GM18858 (cell line): ENCODE data around the gene SLC43A3.
"Not testable (repeated sequence)": the region's sequence is repeated elsewhere in the genome, so short reads cannot be mapped to it uniquely, and the experiment has no call there.

Source experiments
- ATAC-seq: cut with Tn5 transposase; IDR thresholded peaks from one replicate; pipeline ENCODE4 v1.9.1; 2021; ENCODE audit not compliant: unreplicated experiment

Gene SLC43A3

DNA sequence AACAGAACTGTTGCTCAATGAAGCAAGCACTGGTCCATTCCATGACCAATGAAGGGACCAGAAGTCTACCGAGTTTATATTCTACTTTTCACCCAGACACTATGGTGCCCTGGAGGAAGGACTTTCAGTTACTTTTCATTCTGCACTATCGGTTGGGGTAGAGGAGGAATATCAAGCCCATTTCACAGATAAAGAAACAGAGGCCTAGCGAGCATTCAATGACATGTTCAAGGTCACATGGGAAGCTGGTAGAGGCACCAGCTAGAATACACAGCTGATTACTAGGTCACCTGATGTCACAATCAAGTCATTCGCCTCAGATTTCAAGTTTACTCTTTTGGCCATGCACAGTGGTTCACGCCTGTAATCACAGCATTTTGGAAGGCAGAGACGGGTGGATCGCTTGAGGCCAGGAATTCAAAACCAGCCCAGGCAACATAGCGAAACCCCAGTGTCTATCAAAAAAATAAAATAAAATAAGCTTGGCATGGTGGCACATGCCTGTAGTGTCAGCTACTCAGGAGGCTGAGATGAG lies 18.9 kb downstream of the SLC43A3 start:
- ATAC-seq, result no peak

DNA sequence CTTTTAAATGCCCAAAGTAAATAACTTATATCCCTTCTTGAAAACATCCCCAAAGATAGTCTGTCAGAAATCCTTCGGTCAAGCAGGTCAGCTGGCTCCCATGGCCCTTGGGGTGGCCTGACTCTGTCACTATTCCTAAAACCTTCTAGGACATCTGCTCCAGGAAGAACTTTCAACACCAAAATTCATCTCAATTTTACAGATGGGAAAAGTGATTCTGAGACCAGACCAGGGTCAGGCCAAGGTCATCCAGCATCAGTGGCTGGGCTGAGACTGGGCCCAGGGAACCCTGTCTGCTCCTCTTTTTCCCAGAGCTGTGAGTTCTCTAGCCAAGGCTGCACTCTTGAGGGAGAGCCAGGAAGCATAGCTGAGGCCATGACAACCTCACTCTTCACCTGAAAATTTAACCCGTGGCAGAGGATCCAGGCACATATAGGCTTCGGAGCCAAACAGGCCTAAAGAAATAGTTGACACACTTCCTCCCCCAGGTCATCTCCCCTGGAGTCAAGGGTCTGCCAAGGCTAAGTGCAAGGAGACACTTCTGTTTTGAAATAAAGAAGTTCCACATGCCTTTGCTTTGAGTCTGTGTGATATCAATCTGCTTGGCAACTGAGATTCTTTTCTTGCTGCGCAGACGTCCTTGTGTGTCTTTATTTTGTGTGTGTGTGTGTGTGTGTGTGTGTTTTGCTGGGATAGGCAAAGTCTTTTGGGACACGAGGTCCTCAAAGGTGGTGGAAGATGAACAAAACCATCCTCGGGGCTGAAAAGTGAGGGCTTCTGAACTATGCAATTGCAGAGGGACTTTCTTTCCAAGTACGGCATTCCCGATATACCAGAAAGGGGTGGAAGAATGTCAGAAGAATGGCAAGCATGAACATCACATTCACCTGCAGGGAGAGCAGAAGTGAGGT lies 19.7 kb downstream of the SLC43A3 start:
- ATAC-seq, result no peak

DNA sequence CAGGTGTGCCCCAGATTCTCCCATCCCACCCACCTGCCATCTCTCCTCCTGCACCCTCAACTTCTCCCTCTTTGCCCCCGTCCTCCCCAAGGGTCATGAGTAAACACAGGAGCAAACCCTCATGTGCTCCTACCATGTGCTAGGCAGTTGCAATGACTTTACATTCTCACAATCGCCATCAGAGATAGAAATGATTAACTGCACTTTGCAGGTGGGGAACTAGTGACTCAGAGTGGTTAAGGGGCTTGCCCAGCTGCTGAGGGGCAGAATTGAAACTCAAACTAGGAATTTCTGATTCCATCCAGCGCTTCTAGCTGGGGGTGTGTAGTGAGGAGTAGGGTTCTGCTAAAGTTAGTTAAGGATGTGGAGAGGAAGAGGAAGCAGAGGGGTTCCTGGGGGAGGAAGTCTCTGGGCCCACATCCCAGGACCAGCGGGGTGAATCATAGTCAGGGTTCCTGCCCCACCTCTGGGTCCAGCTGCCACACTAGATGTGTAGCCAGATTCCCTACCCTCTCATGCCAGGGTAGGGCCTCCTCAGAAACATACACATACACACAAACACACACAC lies 20.5 kb downstream of the SLC43A3 start:
- peak; percentile 89 for ATAC-seq

DNA sequence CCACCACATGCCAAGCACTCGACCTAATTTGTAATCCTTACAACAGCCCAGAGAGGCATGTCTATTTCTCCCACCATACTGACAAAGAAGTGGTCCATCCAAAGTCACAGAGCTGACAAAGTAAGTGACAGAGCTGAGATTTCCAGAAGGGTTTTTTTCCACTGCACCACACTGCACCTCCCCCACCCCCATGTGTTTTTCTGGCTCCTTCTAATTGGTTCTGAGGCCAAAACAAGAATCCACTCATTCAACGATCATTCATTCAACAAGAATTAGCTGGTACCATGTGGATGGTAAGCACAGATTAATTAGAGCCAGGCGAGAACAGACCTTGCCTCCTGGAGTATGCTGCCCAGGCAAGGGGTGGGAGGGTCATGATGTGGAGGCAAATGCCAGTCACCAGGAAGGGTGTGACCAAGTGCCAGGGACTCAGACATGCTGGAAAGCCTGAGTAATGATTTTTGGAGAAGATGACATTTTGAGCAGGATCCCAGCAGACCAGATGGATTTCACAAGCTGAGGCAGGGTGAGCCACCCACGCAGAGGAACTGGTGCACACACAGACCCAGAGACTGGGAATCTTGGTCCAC lies 21.6 kb downstream of the SLC43A3 start:
- ATAC-seq, result no peak

DNA sequence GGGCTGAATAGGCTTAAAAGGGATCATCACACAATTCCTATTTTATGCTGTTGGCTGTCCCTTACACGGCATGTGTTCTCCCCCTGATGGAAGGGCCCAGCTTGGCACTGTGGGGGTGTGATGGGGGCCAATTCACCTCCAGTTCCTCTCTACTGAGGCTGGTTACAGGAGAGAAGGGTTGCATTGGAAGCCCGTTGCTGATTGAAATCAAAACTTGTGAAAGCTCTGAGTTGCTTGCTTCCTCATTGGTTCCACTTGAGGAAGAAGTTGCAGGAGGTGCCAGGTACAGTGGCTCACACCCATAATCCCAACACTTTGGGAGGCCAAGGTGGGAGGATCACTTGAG lies 23.1 kb downstream of the SLC43A3 start:
- no peak for ATAC-seq

DNA sequence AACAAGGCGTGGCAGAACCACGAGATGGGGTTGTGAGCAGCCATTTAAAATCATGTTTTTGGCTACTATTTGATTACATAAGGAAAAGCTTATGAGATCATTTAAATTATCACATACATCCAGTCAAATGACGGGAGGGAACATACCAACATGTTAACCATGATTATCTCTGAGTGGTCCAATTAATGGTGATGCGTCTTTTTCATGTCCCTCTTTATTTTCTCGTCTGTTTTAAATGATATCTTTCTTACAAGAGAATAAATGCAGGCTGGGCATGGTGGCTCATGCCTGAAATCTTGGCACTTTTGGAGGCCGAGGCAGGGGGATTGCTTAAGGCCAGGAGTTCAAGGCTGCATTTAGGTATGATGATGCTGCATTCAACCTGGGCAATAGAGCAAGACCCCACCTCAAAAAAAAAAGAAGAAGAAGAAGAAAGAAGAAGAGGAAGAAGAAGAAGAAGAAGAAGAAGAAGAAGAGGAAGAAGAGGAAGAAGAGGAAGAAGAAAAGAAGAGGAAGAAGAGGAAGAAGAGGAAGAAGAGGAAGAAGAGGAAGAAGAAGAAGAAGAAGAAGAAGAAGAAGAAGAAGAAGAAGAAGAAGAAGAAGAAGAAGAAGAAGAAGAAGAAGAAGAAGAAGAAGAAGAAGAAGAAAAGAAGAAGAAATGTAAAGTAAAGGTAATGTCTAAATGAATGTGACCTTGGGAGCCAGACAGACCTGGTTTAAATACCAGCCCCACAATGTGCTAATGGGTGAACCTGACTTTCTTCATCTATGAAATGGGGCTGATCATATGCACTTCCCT lies 23.7 kb downstream of the SLC43A3 start:
- ATAC-seq, result not testable (repeated sequence)

DNA sequence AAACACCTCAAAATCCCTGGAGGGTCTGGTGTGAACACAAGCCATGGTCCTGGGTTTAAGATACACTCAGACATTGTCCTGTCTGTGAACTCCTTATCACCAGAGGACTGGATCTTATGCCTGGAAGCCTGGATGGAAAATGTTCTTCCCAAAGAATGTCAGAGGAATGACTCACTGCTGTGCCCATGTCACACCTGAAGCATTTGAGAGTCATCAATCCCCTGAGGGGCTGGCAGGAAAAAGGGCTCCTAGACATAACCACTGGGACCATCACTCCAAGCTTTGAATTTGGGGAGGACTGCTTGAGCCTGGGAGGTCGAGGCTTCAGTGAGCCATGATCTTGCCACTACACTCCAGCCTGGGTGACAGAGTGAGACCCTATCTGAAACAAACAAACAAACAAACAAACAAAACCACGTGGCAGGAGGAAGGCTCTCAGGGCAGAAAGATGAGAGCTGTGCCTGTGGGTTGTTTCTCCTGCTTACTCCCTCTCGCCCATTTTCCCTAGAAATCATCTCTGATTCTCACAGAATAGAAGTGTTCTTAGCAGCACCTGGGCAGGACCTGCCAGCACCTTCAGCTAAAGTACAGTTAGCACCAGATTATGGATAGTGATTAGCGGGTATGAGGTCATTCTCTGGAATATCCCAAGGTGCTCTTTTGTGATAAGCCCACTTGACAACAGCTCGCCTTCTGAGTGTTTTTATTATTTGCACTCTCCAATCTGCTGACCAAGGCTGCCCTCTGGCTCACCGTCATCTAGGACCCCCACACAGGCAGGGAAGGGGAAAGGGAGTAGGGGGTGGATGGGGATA lies 24.5 kb downstream of the SLC43A3 start:
- ATAC-seq, result no peak

DNA sequence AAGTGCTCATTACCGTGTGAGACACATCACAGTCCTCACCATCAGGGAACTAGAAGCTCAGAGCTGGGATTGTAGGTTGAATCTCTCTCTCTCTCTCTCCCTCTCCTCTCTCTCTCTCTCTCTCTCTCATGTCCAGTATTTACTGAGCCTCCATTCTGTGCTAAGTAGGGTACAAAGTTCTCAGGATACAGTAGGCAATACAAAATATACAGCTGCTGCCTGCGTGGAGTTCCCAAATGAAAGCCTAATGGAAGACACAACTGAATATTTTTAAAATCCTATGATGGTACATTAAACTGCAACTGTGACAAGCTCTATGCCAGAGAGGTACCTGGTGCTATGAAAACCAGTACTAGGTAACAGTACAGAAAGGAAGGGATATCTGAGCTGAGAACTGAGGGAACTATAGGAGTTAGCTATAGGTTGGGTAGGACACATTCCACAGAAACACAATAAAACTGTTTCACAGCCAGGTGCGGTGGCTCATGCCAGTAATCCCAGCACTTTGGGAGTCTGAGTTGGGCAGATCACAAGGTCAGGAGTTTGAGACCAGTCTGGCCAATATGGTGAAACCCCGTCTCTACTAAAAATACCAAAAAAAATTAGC lies 26.8 kb downstream of the SLC43A3 start:
- no peak for ATAC-seq

DNA sequence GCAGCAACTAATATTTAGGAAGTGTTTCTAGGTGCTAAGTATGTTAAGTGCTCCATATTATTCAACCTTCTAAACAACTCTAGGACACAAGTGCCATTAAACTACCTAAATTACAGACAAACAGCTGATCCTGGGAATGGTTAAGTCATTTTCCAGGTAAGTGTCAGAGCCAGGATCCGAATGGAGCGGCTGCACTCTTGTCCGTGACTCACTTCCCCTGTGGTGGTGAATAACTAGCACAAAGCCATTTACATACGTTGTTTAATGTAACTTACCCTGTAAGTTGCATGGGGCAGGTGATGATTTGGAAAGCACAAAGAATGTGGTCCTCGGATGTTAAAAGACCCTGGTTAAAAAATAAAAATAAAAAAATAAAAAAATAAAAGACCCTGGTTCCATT lies 27.7 kb downstream of the SLC43A3 start:
- no peak for ATAC-seq

DNA sequence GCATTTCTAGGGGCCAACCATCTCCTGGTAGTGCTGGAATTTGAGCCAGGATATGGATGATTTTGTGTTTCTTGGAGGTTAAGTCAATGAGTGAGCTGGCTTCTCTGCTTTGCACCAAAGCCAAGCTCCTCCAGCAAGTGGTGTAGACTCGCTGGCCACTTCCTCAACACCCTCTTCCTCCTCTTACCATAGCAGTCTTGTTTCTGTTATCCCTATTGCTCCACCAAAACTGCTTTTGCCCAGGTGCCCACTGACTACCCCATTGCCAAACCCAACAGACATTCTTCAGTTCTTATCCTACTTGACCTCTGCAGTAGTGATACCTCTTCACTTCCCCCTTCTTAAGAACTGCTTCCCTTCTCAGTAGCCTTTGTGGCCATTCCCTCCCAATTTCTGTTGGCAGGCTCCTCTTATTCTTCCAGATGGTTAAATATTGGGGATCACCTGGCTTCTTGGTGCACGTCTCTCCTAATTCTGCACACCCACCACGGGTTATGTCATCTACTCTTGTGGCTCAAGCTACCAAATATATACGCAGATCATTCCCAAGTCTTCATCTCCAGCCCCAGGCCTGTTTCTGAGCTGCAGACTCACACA lies 29.4 kb downstream of the SLC43A3 start:
- ATAC-seq, result no peak

DNA sequence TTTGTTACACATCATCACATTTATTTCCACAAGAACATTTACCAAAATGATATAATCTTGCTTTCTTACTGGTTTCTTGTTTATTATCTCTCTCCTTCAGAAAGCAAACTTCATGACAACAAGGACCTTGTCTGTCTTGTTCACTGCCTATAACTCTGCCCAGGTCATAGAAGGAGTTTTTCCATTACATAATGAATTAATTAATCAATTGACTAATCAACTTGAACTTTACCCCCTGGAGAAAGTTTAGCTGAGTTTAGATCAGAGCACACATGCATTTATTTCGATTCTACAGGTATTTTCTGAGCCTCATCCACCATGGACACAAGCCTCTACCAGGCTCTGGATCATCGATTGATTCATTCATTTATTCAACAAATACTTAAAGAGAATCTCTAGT lies 30.2 kb downstream of the SLC43A3 start:
- no peak for ATAC-seq

DNA sequence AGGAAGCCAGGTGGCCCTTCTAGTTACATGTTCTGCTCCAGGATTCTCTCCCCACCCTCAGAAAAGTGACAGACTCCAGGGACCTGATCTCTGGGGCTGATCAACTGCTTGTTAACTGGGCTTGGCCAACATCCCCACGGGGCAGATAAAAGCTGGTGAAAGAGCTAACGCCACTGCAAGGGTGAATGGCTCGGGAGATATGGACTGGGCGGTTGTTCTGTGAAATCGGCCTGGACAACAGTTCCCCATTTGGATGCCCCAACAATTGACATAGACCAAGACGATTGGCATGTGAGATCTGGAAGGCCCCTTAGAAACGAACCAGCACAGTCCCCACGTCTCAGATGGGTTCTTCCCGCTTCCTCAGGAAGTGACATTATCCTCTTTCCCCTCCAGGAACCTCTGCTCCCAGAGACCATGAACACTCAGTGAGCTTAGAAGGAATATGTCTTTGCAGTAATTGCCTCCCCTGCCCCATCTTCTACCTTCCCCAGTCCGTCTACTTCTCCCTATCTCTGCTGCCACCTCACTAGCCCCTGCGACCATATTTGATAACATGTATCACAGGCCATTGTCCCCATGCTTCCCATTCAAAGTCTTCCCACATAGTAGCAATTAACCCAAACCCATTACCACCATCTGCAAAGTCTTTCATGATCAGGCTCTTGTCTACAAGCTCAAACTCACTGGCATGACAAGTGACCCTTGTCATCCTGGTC lies 30.9 kb downstream of the SLC43A3 start:
- no peak for ATAC-seq

DNA sequence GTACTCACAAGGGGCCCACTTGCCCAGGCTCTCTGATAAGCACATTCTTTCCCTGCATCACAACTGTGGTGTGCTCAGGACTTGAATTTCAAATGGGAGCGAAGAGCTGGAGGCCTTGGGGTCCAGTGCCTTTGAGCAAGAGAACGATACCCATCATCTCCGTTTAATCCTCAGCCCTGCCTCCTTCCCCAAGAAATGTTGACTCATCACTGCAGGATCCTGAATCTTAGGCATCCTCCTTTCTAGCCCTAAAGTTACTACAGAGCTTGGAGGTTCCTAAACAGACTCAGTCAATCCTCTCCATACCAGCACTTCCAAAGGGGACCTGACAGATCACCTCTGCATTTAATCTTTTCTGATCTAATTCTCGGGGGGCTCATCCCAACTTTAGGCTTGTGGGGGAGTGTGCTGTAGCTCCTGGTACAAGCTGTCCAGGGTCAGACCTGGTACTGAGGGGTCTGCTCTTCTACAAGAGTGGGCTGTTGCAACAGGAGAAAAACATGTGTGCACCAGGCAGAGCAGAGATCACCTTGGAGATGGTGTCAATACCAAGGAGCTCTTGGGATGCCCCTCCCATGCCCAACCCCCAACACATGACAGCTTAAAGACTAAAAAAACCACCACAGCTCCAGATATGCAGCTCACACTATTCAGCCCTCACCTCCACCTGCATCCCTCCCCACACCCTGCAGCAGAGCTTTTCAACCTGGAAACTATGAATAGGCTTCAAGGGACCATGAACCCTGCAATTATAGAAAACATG lies 32.5 kb downstream of the SLC43A3 start:
- no peak for ATAC-seq

DNA sequence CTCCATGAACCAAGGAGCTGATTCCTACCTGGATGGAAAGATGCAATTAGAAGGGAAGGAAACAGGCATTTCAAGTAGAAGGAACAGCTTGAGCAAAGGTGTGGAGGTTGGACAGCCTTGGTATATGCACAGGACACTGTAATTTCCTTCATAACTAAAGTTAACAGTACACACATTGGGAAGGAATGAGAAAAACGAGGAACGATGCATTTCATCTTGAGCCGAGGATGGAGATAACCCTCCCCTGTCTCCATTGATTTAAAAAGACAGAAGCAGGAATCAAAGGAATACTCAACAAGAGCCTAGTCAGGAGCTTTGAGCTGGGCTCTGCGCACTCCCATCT lies 34.2 kb downstream of the SLC43A3 start:
- ATAC-seq, result no peak

DNA sequence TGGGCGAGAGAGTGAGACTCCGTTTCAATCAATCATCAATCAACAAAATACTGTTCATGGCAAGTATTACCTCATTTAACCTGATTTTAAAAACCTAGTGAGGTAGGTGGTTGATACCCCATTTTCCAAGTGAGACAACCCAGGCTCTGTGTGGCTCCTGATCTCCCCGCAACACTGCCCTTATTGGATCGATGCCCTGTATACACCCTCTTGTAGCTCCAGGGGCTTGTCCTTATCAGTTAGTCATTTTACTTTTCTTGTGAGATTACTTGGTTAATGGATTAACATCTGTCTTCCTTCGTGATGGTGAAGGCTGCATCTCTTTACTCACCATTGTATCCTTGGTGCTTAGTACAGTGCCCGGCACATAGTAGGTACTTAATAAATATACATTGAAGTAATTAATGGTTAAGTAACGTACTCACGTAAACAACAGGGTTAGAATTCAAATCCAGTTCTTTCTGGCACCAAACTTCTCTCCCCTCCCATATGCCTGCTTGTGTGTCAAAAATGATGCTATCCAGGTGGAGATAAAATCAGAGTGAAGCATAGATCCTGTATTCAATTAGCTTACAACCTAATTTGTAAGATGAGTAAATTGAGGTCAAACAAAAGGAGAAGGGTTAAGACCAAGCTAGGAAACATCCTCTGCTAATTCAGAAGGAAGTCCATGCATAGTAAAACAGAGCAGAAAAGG lies 34.7 kb downstream of the SLC43A3 start:
- ATAC-seq, result no peak

DNA sequence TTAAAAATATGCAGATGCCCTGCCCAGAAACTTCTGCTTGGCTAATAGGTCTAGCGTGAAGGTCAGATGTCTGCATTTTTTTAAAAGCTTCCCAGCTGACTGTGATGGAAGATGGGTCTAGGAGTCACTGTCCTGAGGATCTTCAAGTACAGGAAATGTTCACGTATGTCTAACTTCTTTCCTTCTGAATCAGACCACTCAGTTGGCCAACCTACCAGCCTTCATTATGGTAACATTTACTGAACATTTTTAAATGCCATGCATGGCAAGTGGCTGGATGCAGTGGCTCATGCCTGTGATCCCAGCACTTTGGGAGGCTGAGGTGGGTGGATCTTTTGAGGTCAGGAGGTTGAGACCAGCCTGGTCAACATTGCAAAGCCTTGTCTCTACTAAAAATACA lies 35.4 kb downstream of the SLC43A3 start:
- ATAC-seq, result no peak

DNA sequence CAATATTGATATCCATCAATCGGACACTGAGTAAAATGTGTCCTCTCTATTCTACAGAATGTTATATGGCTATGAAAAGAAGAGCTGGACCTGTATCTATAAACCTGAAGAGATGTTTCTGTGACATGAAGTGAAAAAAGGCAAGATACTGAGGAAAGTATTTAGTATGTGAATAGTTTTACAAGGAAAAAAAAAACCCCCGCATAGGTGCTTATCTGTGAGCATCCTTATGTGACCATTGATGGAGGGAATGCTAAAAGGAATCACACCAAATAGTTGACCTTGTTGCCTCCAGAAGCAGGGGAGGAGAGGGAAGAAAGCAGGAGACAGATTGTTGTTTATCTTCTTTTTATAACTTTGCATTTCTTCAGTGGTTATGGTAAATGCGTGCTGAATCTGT lies 35.8 kb downstream of the SLC43A3 start:
- ATAC-seq, result no peak

DNA sequence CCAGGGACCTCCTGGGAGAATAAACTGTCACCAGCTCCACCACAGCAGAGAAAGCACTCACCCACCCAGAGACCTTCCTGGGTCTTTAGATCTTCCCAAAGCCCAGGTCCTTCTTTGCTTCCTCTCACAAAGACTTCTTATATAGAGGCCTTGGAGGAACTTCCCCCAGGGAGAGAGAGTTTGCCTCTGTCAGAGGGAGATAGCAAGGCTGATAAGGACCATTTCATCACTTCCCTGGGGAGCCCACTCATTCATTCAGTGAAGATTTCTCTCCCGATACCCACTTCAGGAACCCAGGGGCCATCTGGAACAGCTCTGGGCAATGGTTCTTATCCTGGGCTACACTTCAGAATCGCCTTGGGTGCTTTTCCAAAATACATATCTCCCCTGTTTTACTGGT lies 36.4 kb downstream of the SLC43A3 start, which contains the start of gene PRG2:
Gene PRG2 (minus strand): TSS at position 116 of the 400 bp plus-strand sequence. CDS start 706 bp downstream, outside the sequence.
- ATAC-seq, result no peak
